HepG2 (cell line): ENCODE data around the gene CTDSP1. TPM values are rescaled to one million over a fixed set of nuclear protein-coding genes. Genes with fewer than 3 reads are reported as not detected.

Experiments
- ATAC-seq: fragments of 200-7000 bp; cut with Tn5 transposase; 3 replicates; pipeline ENCODE4 v1.9.1; 2020; ENCODE audit warnings: mild to moderate bottlenecking, moderate library complexity
- BruUV-seq: library from RNA; stranded (reverse); fragments of 400-500 nt; replicated peaks from 2 replicates; lab custom pipeline; 2021; lab: Mats Ljungman, UMichigan
- CTCF ChIA-PET: fragments of 300-600 bp; formaldehyde crosslinking; extraction: SDS; loops from one replicate; lab custom pipeline; 2021; ENCODE audit warnings: low total read pairs, inconsistent platforms, low intra/inter-chr PET ratio; lab: Yijun Ruan, JAX
- POLR2A ChIA-PET: fragments of 350-600 bp; sonication (Branson Sonifier 250); formaldehyde crosslinking; loops from one replicate; lab custom pipeline; 2020; ENCODE audit warnings: antibody characterized with exemption, inconsistent platforms; lab: Yijun Ruan, JAX
- DNase-seq: peaks from one replicate; pipeline ENCODE4 v3.0.0-alpha.2; 2015; ENCODE audit warnings: low spot score
- FAIRE-seq: peaks from 3 replicates; lab custom pipeline; 2011; peaks lifted over from hg19 to GRCh38; lab: Jason Lieb, UNC
- H2AFZ ChIP-seq: one replicate; pipeline ENCODE4 v1.6.1; 2011; ENCODE audit warnings: low read length, inconsistent platforms
- H3K27ac ChIP-seq: fragments of 300-600 bp; 3 replicates; pipeline ENCODE4 v1.8.0; 2011; ENCODE audit warnings: mixed run types, mild to moderate bottlenecking, mixed read lengths, low read length, inconsistent platforms; ENCODE audit not compliant: insufficient read depth; ENCODE audit errors: extremely low read length
- H3K27me3 ChIP-seq, 2 experiments: fragments of 200-600 bp in 1 of 2; 2 replicates in 1 of 2; 3 replicates in 1 of 2; pipeline versions ENCODE4 v1.6.0 to v1.8.0; 2011; ENCODE audit warnings: low read length in 2 of 2, mild to moderate bottlenecking in 2 of 2, moderate library complexity in 2 of 2, inconsistent platforms in 1 of 2; ENCODE audit not compliant: insufficient read depth in 2 of 2, control insufficient read depth in 1 of 2
- H3K36me3 ChIP-seq, 2 experiments: fragments of 200-600 bp in 1 of 2; replicated peaks in 1 of 2; 2 replicates in 1 of 2; 3 replicates in 1 of 2; pipeline versions ENCODE4 v1.5.1 to v1.8.0; 2011; ENCODE audit warnings: low read length in 2 of 2, inconsistent platforms in 1 of 2; ENCODE audit not compliant: insufficient read depth in 2 of 2, control insufficient read depth in 1 of 2
- H3K4me1 ChIP-seq: 2 replicates; pipeline ENCODE4 v1.5.1; 2012; ENCODE audit warnings: low read length, inconsistent platforms; ENCODE audit not compliant: insufficient read depth
- H3K4me2 ChIP-seq: 2 replicates; pipeline ENCODE4 v1.6.0; 2011; ENCODE audit warnings: low read depth, low read length, inconsistent platforms
- H3K4me3 ChIP-seq, 3 experiments: fragments of 200-600 bp in 1 of 3; sonication (generic), shearing (Covaris generic) in 1 of 3; replicated peaks in 1 of 3; 2 replicates each; pipeline ENCODE4 v1.5.1; 2011 to 2016; ENCODE audit warnings: low read length in 3 of 3, inconsistent platforms in 2 of 3, low read depth in 2 of 3, mild to moderate bottlenecking in 2 of 3, control low read depth in 1 of 3, mixed read lengths in 1 of 3; ENCODE audit not compliant: insufficient read depth in 1 of 3
- H3K79me2 ChIP-seq: one replicate; pipeline ENCODE4 v1.6.1; 2011; ENCODE audit warnings: low read length, inconsistent platforms; ENCODE audit not compliant: insufficient read depth
- H3K9ac ChIP-seq: 2 replicates; pipeline ENCODE4 v1.6.0; 2011; ENCODE audit warnings: mild to moderate bottlenecking, low read depth, low read length, inconsistent platforms; ENCODE audit not compliant: insufficient read depth
- H3K9me3 ChIP-seq: 2 replicates; pipeline ENCODE4 v1.5.1; 2012; ENCODE audit warnings: mild to moderate bottlenecking, low read length
- H4K20me1 ChIP-seq: 2 replicates; pipeline ENCODE4 v1.6.0; 2011; ENCODE audit warnings: inconsistent platforms, mild to moderate bottlenecking, low read length, moderate library complexity; ENCODE audit not compliant: insufficient read depth
- GFI1 ChIP-seq: sonication (generic); formaldehyde crosslinking; IDR thresholded peaks from 2 replicates; pipeline ENCODE4 v1.5.0; 2020; ENCODE audit warnings: missing genetic modification reagents, mild to moderate bottlenecking, borderline replicate concordance
- MIER3 ChIP-seq: IDR thresholded peaks from 2 replicates; pipeline ENCODE4 v1.6.1; 2016; ENCODE audit warnings: missing compliant biosample characterization, borderline replicate concordance
- MTA1 ChIP-seq: sonication (generic); formaldehyde crosslinking; IDR thresholded peaks from 2 replicates; pipeline ENCODE4 v1.4.0; 2020; ENCODE audit warnings: missing genetic modification reagents, mild to moderate bottlenecking, borderline replicate concordance
- NBN ChIP-seq: fragments of 450-650 bp; conservative IDR thresholded peaks from 2 replicates; pipeline ENCODE4 v1.6.1; 2017
- PCBP1 ChIP-seq: fragments of 200-400 bp; formaldehyde crosslinking; IDR thresholded peaks from 2 replicates; pipeline ENCODE4 v1.6.1; 2017; ENCODE audit warnings: mild to moderate bottlenecking, low read depth, low read length, borderline replicate concordance
- RBM22 ChIP-seq: fragments of 200-400 bp; formaldehyde crosslinking; optimal IDR thresholded peaks from 2 replicates; pipeline ENCODE3; 2017; ENCODE audit warnings: mild to moderate bottlenecking, low read length, moderate library complexity
- RFXAP ChIP-seq: sonication (generic); formaldehyde crosslinking; IDR thresholded peaks from 2 replicates; pipeline ENCODE4 v1.4.0; 2020; ENCODE audit warnings: missing genetic modification reagents, borderline replicate concordance
- SIX1 ChIP-seq: sonication (generic); formaldehyde crosslinking; IDR thresholded peaks from 2 replicates; pipeline ENCODE4 v1.4.0; 2020; ENCODE audit warnings: missing genetic modification reagents, borderline replicate concordance
- SMAD3 ChIP-seq: sonication (generic); formaldehyde crosslinking; IDR thresholded peaks from 2 replicates; pipeline ENCODE4 v1.4.0; 2020; ENCODE audit warnings: missing genetic modification reagents
- SRSF1 ChIP-seq: fragments of 200-400 bp; formaldehyde crosslinking; optimal IDR thresholded peaks from 2 replicates; pipeline ENCODE3; 2017; ENCODE audit warnings: mild to moderate bottlenecking, low read depth, low read length, moderate library complexity
- ZIK1 ChIP-seq: sonication (generic); formaldehyde crosslinking; IDR thresholded peaks from 2 replicates; pipeline ENCODE4 v1.5.0; 2020; ENCODE audit warnings: mild to moderate bottlenecking, low read depth, missing genetic modification reagents, borderline replicate concordance
- ZNF33B ChIP-seq: sonication (generic); formaldehyde crosslinking; IDR thresholded peaks from 2 replicates; pipeline ENCODE4 v1.5.1; 2020; ENCODE audit warnings: mild to moderate bottlenecking, missing genetic modification reagents
- ZNF34 ChIP-seq: sonication (generic); formaldehyde crosslinking; IDR thresholded peaks from 2 replicates; pipeline ENCODE4 v1.4.0; 2020; ENCODE audit warnings: mild to moderate bottlenecking, missing genetic modification reagents, borderline replicate concordance
- ZNF558 ChIP-seq: sonication (generic); formaldehyde crosslinking; IDR thresholded peaks from 2 replicates; pipeline ENCODE4 v1.9.0; 2022; ENCODE audit warnings: mild to moderate bottlenecking, missing genetic modification reagents, borderline replicate concordance
- ZSCAN12 ChIP-seq: sonication (generic); formaldehyde crosslinking; IDR thresholded peaks from 2 replicates; pipeline ENCODE4 v1.9.0; 2021; ENCODE audit warnings: mild to moderate bottlenecking, missing genetic modification reagents
- WGBS: methylation state at CpG from one replicate; pipeline ENCODE4 v1.1.6; 2017; ENCODE audit warnings: low lambda C conversion rate; 5-methylcytosine and 5-hydroxymethylcytosine counted together
- in situ Hi-C: cut with HindIII; loops from 2 replicates; pipeline ENCODE4 v1.10.0; 2017; ENCODE audit warnings: low pct_unique_long_range_greater_than_20kb; ENCODE audit not compliant: extremely low pct_ligation_motif_present
- intact Hi-C: fragments of 100-400 bp; cut with micrococcal nuclease; formaldehyde crosslinking; loops from one replicate; pipeline ENCODE4 v1.10.0; 2022; ENCODE audit not compliant: unreplicated experiment
- polyA plus RNA-seq, 8 experiments: library from polyadenylated mRNA; depleted of rRNA in 3 of 8; stranded (reverse) in 7 of 8; unstranded in 1 of 8; fragments of >200 nt; fragmentation: Illumina TruSeq in 4 of 8; extraction: Trizol in 4 of 8; gene quantifications; 2 replicates each; pipeline versions ENCODE4 v1.2.1 to v1.2.3, GENCODE V29; 2011 to 2016; ENCODE audit warnings: low read depth in 4 of 8, missing spikeins in 1 of 8, mixed read lengths in 1 of 8; ENCODE audit not compliant: insufficient read depth in 1 of 8
- total RNA-seq, 5 experiments: library from RNA; depleted of rRNA; stranded (reverse); fragments of >200 nt; fragmentation: Illumina TruSeq; extraction: Trizol; gene quantifications; 2 replicates each; pipeline ENCODE4 v1.2.3, GENCODE V29; 2016; ENCODE audit warnings: low read depth in 1 of 5
- TF ChIP-seq, protein P1 (sequence below), 2 experiments: sonication (generic) in 1 of 2; formaldehyde crosslinking in 1 of 2; IDR thresholded peaks; 2 replicates each; pipeline versions ENCODE4 v1.5.1 to v1.6.1; 2011 to 2020; ENCODE audit warnings: borderline replicate concordance in 1 of 2, low read depth in 1 of 2, low read length in 1 of 2, mild to moderate bottlenecking in 1 of 2, missing genetic modification reagents in 1 of 2, moderate library complexity in 1 of 2
- TF ChIP-seq, protein P2 (sequence below): sonication (generic); formaldehyde crosslinking; IDR thresholded peaks from 2 replicates; pipeline ENCODE4 v1.8.0; 2022; ENCODE audit warnings: missing genetic modification reagents, low read depth, mild to moderate bottlenecking, borderline replicate concordance
- TF ChIP-seq, protein P3 (sequence below): sonication (generic); formaldehyde crosslinking; IDR thresholded peaks from 2 replicates; pipeline ENCODE4 v1.5.1; 2020; ENCODE audit warnings: mild to moderate bottlenecking, missing genetic modification reagents, moderate library complexity

The CTDSP1 gene
- total and polyA plus RNA-seq, 2 of the 13 experiments (the other 11 are each of a cell fraction or from before 2014, with no cell fraction given) = 91.0 to 268 TPM

DNA sequence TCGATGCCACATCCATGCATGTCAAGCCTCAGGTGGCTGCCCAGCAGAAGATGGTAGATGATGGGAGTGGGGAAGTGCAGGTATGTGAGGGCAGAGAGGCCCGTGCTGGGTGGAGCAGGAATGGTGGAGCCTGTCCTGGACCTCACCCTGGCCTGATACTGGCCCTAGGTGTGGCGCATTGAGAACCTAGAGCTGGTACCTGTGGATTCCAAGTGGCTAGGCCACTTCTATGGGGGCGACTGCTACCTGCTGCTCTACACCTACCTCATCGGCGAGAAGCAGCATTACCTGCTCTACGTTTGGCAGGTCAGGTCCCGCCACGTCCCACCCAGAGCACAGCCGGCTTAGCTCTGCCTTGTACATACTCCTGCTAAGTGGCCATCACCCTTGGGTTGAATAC lies 32.2 kb downstream of the CTDSP1 start:
- no TSS peak for BruUV-seq
- peaks cover 55 to 78% of the 10 kb centered on the region in 2 experiments for H3K36me3 ChIP-seq
- ATAC-seq = peak; percentile 1; the same call in 1 of the 3 replicates
- H3K4me2 ChIP-seq = no peak overlapping the region
- no peak for FAIRE-seq
- no peak overlapping the region for H3K27ac ChIP-seq
- no peak for DNase-seq
- no peak overlapping the region for H2AFZ ChIP-seq
- intact Hi-C loops (no loop called here), in situ Hi-C loops (no loop called here)
- no peak overlapping the region for H3K4me3 ChIP-seq
- no peak overlapping the region for H3K9ac ChIP-seq
- 96% methylated on average over 10 of the region's 10 CpGs for WGBS
- CTCF ChIA-PET = no interaction called here
- no peaks in the 10 kb centered on the region for H3K79me2 ChIP-seq
- peaks cover 17% of the 10 kb centered on the region for H3K4me1 ChIP-seq
- POLR2A ChIA-PET = interaction anchor here (0.5 to 6.3 kb wide), 7 partner anchors 8 to 136 kb away, joined by 3 to 59 read pairs (median 3); partner anchors contain the start of genes USP37 and VIL1
- H4K20me1 ChIP-seq = no peaks in the 10 kb centered on the region
- H3K27me3 ChIP-seq = no peaks in the 10 kb centered on the region
- H3K9me3 ChIP-seq = no peaks in the 10 kb centered on the region
- no peak for TF ChIP-seq GFI1 (CRISPR knock-in tag)
- no peak for TF ChIP-seq ZSCAN12
- no peak for TF ChIP-seq NBN
- no peak for TF ChIP-seq SMAD3 (CRISPR knock-in tag)
- TF ChIP-seq PCBP1 = no peak
- TF ChIP-seq RFXAP (CRISPR knock-in tag) = no peak
- no peak for TF ChIP-seq MIER3 (CRISPR knock-in tag)
- TF ChIP-seq ZNF33B (CRISPR knock-in tag) = no peak
- no peak for TF ChIP-seq ZNF34
- 0 out of 2 replicates have a peak, but pooled peaks have one; percentile 47 for TF ChIP-seq MTA1 (CRISPR knock-in tag)
- no peak for TF ChIP-seq SIX1 (CRISPR knock-in tag)
- no peak for TF ChIP-seq ZNF558 (CRISPR knock-in tag)
- TF ChIP-seq, protein P1, sequence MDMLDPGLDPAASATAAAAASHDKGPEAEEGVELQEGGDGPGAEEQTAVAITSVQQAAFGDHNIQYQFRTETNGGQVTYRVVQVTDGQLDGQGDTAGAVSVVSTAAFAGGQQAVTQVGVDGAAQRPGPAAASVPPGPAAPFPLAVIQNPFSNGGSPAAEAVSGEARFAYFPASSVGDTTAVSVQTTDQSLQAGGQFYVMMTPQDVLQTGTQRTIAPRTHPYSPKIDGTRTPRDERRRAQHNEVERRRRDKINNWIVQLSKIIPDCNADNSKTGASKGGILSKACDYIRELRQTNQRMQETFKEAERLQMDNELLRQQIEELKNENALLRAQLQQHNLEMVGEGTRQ (IDR thresholded peaks at IDR 0.05; ENCODE audit: low read depth, low read length) = no peak
- TF ChIP-seq, protein P1 (CRISPR knock-in tag; IDR thresholded peaks at IDR 0.05; ENCODE audit: borderline replicate concordance) = no peak
- TF ChIP-seq RBM22 = peak; percentile 37
- no peak for TF ChIP-seq SRSF1
- no peak for TF ChIP-seq ZIK1 (CRISPR knock-in tag)
- TF ChIP-seq, protein P2, sequence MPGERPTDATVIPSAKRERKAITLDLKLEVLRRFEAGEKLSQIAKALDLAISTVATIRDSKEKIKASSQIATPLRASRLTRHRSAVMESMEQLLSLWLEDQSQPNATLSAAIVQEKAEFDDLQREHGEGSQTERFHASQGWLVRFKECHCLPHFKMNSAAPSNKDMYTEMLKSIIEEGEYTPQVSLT (CRISPR knock-in tag) = no peak
- TF ChIP-seq, protein P3, sequence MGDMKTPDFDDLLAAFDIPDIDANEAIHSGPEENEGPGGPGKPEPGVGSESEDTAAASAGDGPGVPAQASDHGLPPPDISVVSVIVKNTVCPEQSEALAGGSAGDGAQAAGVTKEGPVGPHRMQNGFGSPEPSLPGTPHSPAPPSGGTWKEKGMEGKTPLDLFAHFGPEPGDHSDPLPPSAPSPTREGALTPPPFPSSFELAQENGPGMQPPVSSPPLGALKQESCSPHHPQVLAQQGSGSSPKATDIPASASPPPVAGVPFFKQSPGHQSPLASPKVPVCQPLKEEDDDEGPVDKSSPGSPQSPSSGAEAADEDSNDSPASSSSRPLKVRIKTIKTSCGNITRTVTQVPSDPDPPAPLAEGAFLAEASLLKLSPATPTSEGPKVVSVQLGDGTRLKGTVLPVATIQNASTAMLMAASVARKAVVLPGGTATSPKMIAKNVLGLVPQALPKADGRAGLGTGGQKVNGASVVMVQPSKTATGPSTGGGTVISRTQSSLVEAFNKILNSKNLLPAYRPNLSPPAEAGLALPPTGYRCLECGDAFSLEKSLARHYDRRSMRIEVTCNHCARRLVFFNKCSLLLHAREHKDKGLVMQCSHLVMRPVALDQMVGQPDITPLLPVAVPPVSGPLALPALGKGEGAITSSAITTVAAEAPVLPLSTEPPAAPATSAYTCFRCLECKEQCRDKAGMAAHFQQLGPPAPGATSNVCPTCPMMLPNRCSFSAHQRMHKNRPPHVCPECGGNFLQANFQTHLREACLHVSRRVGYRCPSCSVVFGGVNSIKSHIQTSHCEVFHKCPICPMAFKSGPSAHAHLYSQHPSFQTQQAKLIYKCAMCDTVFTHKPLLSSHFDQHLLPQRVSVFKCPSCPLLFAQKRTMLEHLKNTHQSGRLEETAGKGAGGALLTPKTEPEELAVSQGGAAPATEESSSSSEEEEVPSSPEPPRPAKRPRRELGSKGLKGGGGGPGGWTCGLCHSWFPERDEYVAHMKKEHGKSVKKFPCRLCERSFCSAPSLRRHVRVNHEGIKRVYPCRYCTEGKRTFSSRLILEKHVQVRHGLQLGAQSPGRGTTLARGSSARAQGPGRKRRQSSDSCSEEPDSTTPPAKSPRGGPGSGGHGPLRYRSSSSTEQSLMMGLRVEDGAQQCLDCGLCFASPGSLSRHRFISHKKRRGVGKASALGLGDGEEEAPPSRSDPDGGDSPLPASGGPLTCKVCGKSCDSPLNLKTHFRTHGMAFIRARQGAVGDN (CRISPR knock-in tag) = 0 out of 2 replicates have a peak, but pooled peaks have one; percentile 11
